TTC549 (cell line): ENCODE data around the gene SUCLA2.
"Not testable (repeated sequence)": the region's sequence is repeated elsewhere in the genome, so short reads cannot be mapped to it uniquely, and the experiment has no call there.

Experiments
- FAIRE-seq: peaks from 2 replicates; lab custom pipeline; 2012; peaks lifted over from hg19 to GRCh38; lab: Jason Lieb, UNC

SUCLA2 gene

DNA sequence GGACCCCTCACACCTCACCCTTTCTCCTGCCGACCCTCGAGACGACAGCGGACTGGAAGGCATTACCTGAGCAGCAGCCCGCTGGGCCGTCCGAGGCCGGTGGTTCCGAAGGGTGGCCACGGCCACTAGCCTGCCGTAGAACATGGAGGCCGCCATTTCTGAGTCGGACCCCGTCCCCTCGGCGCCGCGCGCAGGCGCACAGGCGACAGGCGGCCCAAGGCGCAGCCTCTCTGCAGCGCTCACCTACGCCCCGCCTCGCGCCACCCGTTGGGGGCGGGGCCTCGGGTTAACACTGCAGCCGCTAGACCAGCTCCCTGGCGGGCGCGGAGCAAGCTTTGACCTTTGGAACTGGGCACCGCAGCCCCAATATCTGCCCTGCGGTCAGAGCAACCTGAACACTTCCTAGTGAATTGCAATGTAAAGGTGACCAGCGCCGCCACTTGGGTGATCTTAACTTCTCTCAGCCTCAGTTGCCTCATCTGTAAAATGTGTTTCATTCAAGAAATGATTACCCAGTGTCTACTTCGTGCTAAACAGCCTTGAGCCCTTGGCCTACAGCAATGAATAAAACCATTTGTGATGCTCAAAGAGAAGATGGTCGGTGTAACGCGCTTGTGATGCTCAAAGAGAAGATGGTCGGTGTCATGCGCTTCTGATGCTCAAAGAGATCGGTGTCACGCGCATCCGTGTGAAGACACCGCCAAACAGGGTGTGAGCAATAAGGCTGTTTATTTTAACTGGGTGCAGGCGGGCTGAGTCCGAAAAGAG lies at the start of gene SUCLA2:
TSS of gene SUCLA2 (minus strand) at position 160 of the 768 bp plus-strand sequence. CDS start at position 156, 4 bp downstream.
- FAIRE-seq, result no peak

- no peak for FAIRE-seq
Measured at GRCh38 chr13:48050550-48050949, 49.5 kb upstream of the SUCLA2 start.

DNA sequence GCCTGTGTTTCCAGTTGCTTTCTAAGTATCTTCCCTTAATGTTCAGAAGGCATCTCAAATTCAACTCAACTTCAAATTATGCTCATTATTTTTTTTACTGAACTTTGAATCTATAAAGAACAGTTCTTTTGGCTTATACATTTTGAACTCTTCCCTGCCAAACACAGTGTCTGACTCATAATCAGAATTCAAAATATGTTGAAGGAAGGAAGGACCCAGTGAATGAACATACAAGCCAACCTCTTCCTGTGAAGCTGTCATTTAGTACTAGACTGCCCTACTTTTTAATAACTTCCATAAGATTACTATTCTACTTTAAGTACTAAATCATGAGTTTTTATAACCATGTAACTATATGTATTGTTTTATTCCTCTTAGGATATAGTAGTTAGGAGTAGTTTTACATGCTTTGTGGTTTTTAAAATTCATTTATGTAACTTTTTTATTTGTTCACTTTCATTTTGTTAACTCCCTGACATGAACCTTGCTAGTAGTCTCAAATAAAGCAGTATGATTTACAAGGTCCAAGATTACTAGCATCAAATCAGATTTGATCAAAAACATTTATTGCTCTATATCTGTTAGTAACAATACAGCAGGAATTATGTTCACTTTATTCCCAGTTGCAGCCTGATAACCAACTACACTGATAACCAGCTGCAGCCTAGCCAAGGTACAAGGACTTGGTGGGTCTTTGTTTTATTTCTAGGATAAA lies 42.9 kb upstream of the SUCLA2 start:
- no peak for FAIRE-seq

DNA sequence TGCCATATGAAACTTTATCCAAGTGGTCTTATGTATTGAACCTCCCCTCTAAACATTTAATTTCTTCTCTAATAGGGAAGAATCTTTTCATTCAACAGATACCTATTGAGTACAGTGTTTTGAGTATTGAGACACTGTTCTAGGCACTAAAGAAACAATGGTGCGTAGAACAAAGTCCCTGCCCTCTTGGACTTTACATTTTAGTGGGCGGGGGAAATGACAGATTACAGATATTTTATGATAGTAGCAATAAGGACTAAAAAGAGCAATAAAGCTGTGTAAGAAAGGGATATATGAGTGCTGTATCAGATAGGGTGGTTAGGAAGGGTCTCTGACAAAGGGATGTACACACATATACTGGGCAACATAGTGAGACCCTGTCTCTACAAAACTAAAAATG lies 41.8 kb upstream of the SUCLA2 start:
- FAIRE-seq, result no peak

GRCh38 chr13:48040896-48041295 lies 39.8 kb upstream of the SUCLA2 start:
- no peak for FAIRE-seq

- FAIRE-seq, result no peak
Measured at GRCh38 chr13:48040049-48040448, 39.0 kb upstream of the SUCLA2 start.

DNA sequence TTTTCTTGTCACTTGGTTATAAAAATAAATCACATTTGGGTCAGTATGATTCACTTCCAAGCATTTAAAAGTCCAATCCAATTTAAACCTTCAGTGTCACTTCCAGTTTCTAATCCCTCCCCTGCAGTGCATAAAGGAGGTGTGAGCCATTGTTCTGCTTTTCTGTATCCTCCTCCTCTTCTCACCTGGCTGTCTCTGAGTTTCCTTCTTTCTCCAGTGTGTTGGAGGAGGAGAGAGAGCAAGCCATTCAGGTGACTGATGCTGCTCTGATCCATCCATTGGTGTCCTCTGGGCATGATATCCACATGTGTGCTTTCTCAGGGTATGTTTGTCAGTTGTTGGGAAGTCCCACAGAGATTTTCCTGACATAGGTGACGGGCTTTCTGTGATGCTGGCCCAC lies 37.7 kb upstream of the SUCLA2 start:
- FAIRE-seq, result no peak

DNA sequence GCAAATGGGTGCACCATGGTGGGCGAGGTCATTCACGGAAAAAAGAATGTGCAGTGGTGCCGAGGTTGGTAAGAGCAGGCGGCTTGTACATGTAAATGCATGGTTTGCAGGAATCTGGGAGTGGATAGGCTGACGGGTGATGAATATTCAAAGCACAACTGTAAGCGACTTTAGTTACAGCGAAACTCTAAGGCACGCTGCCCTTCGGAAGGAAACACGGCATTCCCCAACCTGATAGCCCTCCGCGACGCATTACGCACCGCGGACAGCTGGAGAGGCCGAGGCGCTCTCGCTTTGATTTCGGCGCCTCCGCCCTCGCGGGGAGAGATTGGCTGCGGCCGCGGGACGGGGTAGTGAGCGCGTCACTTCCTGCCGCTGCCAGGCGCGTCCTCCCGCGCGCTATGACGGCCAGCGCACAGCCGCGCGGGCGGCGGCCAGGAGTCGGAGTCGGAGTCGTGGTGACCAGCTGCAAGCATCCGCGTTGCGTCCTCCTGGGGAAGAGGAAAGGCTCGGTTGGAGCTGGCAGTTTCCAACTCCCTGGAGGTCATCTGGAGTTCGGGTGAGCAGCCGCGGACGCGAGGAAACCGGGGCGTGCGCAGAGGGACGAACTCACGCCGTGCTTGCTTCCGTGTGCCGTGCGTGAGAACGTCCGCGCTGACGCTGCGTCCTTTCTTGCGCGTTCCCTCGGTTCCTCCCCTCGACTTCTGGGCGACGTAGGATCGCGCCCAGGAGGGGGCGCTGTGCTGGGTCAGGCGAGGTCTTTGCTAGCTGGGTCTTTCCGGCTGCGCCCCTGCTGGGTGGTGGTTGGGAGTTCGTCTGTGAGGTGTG lies 36.5 kb upstream of the SUCLA2 start, which contains the start of gene NUDT15:
TSS of gene NUDT15 (plus strand) at position 381 of the 828 bp plus-strand sequence. CDS start at position 402, 21 bp downstream.
- FAIRE-seq, result peak; percentile 25

- FAIRE-seq, result no peak
Measured at GRCh38 chr13:48029859-48030258, 28.8 kb upstream of the SUCLA2 start.

DNA sequence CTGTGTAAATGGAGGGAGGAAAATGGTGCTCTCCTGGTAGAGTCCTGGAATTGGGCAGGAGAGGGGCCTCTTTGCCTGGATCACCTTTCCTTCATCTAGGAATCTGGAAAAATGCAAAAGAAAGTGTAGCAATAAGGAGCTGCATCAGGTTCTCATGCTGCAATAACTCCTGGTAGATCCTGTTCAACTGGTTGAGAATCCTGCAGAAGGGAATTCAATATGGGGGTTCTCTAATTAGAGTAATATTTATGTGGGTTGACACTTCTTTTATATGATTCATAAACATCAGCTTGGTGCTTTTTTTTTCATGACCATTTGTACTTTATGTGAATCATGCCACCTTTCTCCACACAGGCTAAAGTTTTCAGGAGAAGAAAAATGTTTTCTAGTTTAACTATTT lies 27.0 kb upstream of the SUCLA2 start:
- no peak for FAIRE-seq

GRCh38 chr13:48019796-48020195 lies 18.7 kb upstream of the SUCLA2 start:
- FAIRE-seq, result no peak

GRCh38 chr13:48018637-48019036 lies 17.6 kb upstream of the SUCLA2 start:
- no peak for FAIRE-seq

DNA sequence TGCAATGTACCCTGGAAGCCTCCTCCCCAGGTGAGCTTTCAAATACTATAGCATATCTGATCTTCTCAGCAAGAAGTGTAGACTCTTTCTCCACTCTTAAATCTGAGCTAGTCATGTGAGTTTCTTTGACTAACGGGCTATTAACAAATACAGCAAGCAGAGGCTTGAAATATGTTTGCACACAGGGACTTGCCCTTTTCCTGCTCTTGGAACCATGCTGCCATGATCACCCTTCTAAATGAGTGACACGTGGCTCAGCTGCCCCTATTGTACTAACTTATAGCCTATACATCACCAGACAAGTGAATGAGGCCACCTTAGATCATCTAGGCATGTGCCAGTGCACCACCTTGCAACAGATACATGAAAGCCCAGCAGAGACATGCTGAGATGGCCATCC lies 13.3 kb upstream of the SUCLA2 start:
- no peak for FAIRE-seq

DNA sequence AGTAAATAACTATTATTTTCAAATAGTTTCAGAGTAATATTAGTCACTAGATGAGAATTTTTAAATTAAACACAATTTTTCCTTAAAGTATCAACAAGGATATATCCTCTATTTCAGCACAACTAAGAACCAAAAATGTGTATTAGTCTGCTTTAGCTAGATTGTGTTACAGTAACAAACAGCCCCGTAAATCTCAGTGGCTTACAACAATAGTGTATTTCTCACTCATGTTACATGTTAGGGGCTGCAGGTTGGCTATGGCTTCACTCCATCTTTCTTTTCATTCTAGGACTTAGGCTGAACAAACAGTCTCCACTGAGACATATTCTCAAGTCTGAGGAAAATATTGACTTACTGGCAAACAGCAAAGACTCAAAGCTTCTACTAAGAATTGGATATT lies 11.6 kb upstream of the SUCLA2 start:
- no peak for FAIRE-seq

- no peak for FAIRE-seq
Measured at GRCh38 chr13:48010698-48011097, 9.6 kb upstream of the SUCLA2 start.

DNA sequence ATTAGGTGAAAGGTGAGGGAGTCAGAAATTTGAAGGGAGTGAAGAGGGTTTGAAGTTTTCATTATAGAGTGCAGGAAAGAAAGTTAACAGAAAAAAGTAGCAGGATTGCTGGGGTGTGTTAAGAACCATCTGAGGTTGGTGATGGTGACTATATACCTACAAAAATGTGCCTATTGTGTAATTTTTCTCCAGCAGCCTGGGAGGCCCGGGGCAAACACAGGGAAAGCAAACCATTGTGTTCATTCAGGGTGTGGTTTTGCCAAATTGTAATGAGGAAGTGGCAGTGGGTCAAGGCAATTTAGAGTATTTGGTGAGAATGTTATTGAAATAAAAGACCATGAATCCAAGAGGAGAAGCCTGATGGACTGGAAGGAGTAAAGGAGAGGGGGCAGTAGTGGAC lies 8.2 kb upstream of the SUCLA2 start:
- FAIRE-seq, result no peak

- FAIRE-seq, result no peak
Measured at GRCh38 chr13:48006396-48006795, 5.3 kb upstream of the SUCLA2 start.

DNA sequence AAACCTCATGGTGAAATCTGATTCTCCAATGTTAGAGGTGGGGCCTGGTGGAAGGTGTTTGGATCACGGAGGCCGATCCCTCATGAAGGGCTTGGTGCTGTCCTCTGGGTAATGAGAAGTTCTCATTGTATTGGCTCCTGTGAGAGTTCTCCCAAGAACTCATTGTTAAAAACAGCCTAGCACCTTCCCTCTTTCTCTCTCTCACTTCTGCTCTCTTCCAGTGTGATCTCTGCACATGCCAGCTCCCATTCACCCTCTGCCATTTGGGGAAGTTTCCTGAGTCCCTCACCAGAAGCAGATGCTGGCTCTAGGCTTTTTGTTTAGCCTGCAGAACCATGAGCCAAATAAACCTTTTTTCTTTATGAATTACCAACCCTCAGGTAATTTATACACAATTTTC lies 3.1 kb upstream of the SUCLA2 start:
- FAIRE-seq, result no peak

DNA sequence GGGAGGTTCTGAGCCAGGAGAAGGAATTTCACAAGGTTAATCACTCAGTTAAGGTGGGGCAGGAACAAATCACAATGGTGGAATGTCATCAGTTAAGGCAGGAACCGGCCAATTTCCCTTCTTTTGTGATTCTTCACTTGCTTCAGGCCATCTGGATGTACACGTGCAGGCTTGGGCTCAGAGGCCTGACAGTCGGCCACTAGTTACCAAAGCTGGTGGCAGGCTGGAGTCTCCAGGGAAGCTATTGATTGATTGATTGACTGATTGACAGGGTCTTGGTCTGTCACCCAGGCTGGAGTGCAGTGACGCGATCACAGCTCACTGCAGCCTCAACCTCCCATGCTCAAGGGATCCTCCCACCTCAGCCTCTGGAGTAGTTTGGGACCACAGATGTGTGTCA lies 926 bp upstream of the SUCLA2 start:
- not testable (repeated sequence) for FAIRE-seq

DNA sequence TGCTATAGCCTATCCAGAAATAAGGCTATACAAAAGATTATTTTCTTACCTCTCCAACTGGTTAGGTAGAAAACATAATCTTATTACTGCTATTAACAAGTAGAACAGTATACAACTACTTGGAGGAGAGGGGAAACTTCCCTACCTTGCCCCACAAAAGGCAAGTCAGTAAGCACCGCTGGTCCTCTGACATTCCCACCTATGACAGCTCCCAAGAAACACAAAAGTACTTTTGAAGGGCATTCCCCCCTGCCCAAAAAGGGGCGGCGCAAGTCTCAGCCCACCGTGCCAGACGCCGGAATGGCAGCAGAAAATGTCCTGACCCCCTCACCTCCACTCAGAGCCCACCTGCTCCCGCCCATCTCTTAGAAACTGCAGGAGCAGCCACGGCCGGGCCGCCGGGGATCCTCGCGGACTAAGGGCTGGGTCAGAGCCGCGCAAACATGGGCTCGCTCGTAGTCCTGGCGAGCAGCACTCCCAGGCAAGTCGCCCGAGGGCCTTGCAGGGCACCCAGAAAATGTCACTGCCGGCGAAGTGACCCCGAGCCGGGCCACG lies 437 bp downstream of the SUCLA2 start:
- FAIRE-seq, result no peak

DNA sequence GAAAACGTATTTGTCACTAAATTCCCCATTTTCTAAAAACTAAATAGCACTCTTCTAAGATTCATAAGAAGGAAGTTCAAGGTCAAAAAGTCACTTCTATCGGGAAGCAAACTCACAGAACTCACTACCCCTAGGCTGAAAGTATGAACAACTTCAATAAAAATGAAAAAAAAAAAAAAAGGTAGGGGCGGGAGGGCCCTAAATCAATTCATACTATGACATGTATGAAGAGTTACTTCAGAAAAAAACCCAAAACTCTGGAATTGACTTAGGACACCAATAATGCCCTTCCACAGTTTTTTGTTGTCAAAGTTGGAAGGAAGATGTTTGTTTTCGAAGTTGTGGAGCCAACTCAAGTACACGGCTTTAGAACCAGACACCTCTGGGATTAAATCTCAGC lies 1.1 kb downstream of the SUCLA2 start:
- no peak for FAIRE-seq

DNA sequence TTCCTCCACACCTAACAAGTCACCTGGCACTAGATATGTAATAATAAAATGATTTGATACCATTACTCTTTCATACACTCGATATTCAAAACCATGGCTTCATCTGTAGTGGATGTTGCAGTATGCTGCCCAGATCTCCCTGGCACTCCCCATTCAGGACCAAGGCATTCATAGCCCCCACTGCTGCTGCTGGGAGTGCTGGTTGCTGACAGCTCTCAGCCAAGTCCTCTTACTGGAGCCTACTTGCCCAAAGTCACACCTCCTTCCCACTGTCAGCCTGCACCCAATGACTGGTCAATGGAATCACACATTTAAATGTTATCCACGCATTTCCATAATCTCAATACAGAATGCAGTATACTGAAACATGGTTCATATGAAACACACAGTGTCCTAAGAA lies 3.7 kb downstream of the SUCLA2 start:
- FAIRE-seq, result no peak

- no peak for FAIRE-seq
Measured at GRCh38 chr13:47991859-47992258, 9.2 kb downstream of the SUCLA2 start.
